IMR-90 (cell line): Measurements from ENCODE around the gene SCAF1. TPM values are rescaled to one million over a fixed set of nuclear protein-coding genes. Genes with fewer than 3 reads are reported as not detected.

Source experiments
- ATAC-seq: fragments of 200-7000 bp; cut with Tn5 transposase; 2 replicates; pipeline ENCODE4 v1.9.1; 2020; ENCODE audit warnings: low read depth, mild to moderate bottlenecking, moderate library complexity
- BruUV-seq: library from RNA; stranded (reverse); fragments of 400-500 nt; replicated peaks from 2 replicates; lab custom pipeline; 2021; lab: Mats Ljungman, UMichigan
- CTCF ChIA-PET: fragments of 300-600 bp; formaldehyde crosslinking; extraction: SDS; loops from one replicate; lab custom pipeline; 2021; ENCODE audit warnings: antibody characterized with exemption; lab: Yijun Ruan, JAX
- POLR2A ChIA-PET: fragments of 300-600 bp; sonication (Branson Sonifier 250); formaldehyde crosslinking; loops from one replicate; lab custom pipeline; 2022; ENCODE audit warnings: antibody characterized with exemption; ENCODE audit not compliant: unreplicated experiment; lab: Charles Lee
- DNase-seq: peaks from one replicate; pipeline ENCODE4 v3.0.0; 2013
- H2AFZ ChIP-seq: replicated peaks from 2 replicates; pipeline ENCODE3; 2013; ENCODE audit warnings: low read length, mild to moderate bottlenecking; ENCODE audit not compliant: poor library complexity
- H2AK5ac ChIP-seq: 2 replicates; pipeline ENCODE4 v1.6.1; 2013; ENCODE audit warnings: low read depth, low read length, inconsistent platforms
- H2AK9ac ChIP-seq: replicated peaks from 2 replicates; pipeline ENCODE3; 2013; ENCODE audit warnings: mild to moderate bottlenecking, low read depth, low read length, moderate library complexity; ENCODE audit not compliant: poor library complexity
- H2BK120ac ChIP-seq: 2 replicates; pipeline ENCODE4 v1.6.1; 2013; ENCODE audit warnings: low read depth, low read length, inconsistent platforms
- H2BK15ac ChIP-seq: 3 replicates; pipeline ENCODE4 v1.6.1; 2013; ENCODE audit warnings: low read depth, low read length, inconsistent platforms
- H2BK20ac ChIP-seq: 2 replicates; pipeline ENCODE4 v1.6.1; 2013; ENCODE audit warnings: low read depth, mild to moderate bottlenecking, inconsistent platforms, low read length, moderate library complexity
- H2BK5ac ChIP-seq: 2 replicates; pipeline ENCODE4 v1.6.1; 2013; ENCODE audit warnings: mild to moderate bottlenecking, low read depth, low read length, inconsistent platforms; ENCODE audit not compliant: poor library complexity, severe bottlenecking
- H3K14ac ChIP-seq: replicated peaks from 2 replicates; pipeline ENCODE4 v1.6.1; 2013; ENCODE audit warnings: low read depth, low read length, inconsistent platforms
- H3K18ac ChIP-seq: 2 replicates; pipeline ENCODE4 v1.6.1; 2013; ENCODE audit warnings: low read depth, low read length, control low read depth
- H3K23ac ChIP-seq: 2 replicates; pipeline ENCODE4 v1.6.1; 2013; ENCODE audit warnings: low read depth, low read length, inconsistent platforms
- H3K27ac ChIP-seq: 2 replicates; pipeline ENCODE4 v1.5.1; 2013; ENCODE audit warnings: mild to moderate bottlenecking, control low read depth, low read length; ENCODE audit not compliant: insufficient read depth
- H3K27me3 ChIP-seq: 2 replicates; pipeline ENCODE4 v1.6.1; 2013; ENCODE audit warnings: low read length; ENCODE audit not compliant: control insufficient read depth, insufficient read depth
- H3K36me3 ChIP-seq: 2 replicates; pipeline ENCODE4 v1.6.1; 2013; ENCODE audit warnings: low read length, mixed read lengths; ENCODE audit not compliant: control insufficient read depth, insufficient read depth
- H3K4ac ChIP-seq: 2 replicates; pipeline ENCODE4 v1.6.1; 2013; ENCODE audit warnings: low read depth, low read length, inconsistent platforms
- H3K4me1 ChIP-seq: 2 replicates; pipeline ENCODE4 v1.6.1; 2013; ENCODE audit warnings: low read length, mixed read lengths; ENCODE audit not compliant: control insufficient read depth, insufficient read depth
- H3K4me2 ChIP-seq: 2 replicates; pipeline ENCODE4 v1.6.1; 2013; ENCODE audit warnings: low read depth, mild to moderate bottlenecking, control low read depth, low read length, moderate library complexity
- H3K4me3 ChIP-seq: 2 replicates; pipeline ENCODE4 v1.5.1; 2013; ENCODE audit warnings: low read depth, mild to moderate bottlenecking, control low read depth, low read length, moderate library complexity; ENCODE audit not compliant: insufficient read depth
- H3K56ac ChIP-seq: 2 replicates; pipeline ENCODE4 v1.6.1; 2013; ENCODE audit warnings: low read length, inconsistent platforms; ENCODE audit not compliant: insufficient read depth; ENCODE audit errors: extremely low read depth
- H3K79me1 ChIP-seq, 2 experiments: 2 replicates each; pipeline ENCODE4 v1.6.1; 2013; ENCODE audit warnings: low read length in 2 of 2, inconsistent platforms in 1 of 2, low read depth in 1 of 2
- H3K9ac ChIP-seq: 2 replicates; pipeline ENCODE4 v1.6.1; 2013; ENCODE audit warnings: low read depth, low read length, control low read depth
- H3K9me1 ChIP-seq: 2 replicates; pipeline ENCODE4 v1.6.1; 2013; ENCODE audit warnings: low read length, inconsistent platforms; ENCODE audit not compliant: insufficient read depth
- H3K9me3 ChIP-seq: 2 replicates; pipeline ENCODE4 v1.6.1; 2013; ENCODE audit warnings: low read length; ENCODE audit not compliant: control insufficient read depth, insufficient read depth
- H4K20me1 ChIP-seq: 2 replicates; pipeline ENCODE4 v1.6.1; 2013; ENCODE audit warnings: low read length, inconsistent platforms; ENCODE audit not compliant: insufficient read depth
- H4K5ac ChIP-seq: 2 replicates; pipeline ENCODE4 v1.6.1; 2013; ENCODE audit warnings: mild to moderate bottlenecking, low read depth, low read length, control low read depth
- H4K8ac ChIP-seq, 2 experiments: 2 replicates each; pipeline ENCODE4 v1.6.1; 2013; ENCODE audit warnings: low read depth in 2 of 2, low read length in 2 of 2, control low read depth in 1 of 2, inconsistent platforms in 1 of 2
- H4K91ac ChIP-seq: 2 replicates; pipeline ENCODE4 v1.6.1; 2013; ENCODE audit warnings: low read depth, low read length, inconsistent platforms; ENCODE audit not compliant: insufficient read depth
- BHLHE40 ChIP-seq: fragments of 150-350 bp; IDR thresholded peaks from 2 replicates; pipeline ENCODE4 v1.6.1; 2016; ENCODE audit warnings: mild to moderate bottlenecking, low read depth, low read length
- ELK1 ChIP-seq: fragments of 150-350 bp; IDR thresholded peaks from 2 replicates; pipeline ENCODE4 v1.6.1; 2016; ENCODE audit warnings: low read depth, mild to moderate bottlenecking, low read length, moderate library complexity, borderline replicate concordance
- FOS ChIP-seq: fragments of 150-350 bp; IDR thresholded peaks from 2 replicates; pipeline ENCODE4 v1.6.1; 2016; ENCODE audit warnings: low read depth, low read length
- MAZ ChIP-seq: IDR thresholded peaks from 2 replicates; pipeline ENCODE4 v1.6.1; 2012; ENCODE audit warnings: low read depth, mild to moderate bottlenecking, low read length, improper control_type of control experiment, moderate library complexity, borderline replicate concordance
- NFE2L2 ChIP-seq: fragments of 150-350 bp; IDR thresholded peaks from 2 replicates; pipeline ENCODE4 v1.6.1; 2016; ENCODE audit warnings: low read depth, mild to moderate bottlenecking, low read length
- POLR2A ChIP-seq: IDR thresholded peaks from 2 replicates; pipeline ENCODE4 v1.6.1; 2012; ENCODE audit warnings: mild to moderate bottlenecking, low read depth, low read length
- SMC3 ChIP-seq: fragments of 150-350 bp; IDR thresholded peaks from 2 replicates; pipeline ENCODE4 v1.6.1; 2016; ENCODE audit warnings: low read depth, mild to moderate bottlenecking, antibody characterized with exemption, low read length, moderate library complexity
- WGBS, 2 experiments: methylation state at CpG; one replicate each; pipeline versions ENCODE4 v1.1.5 to v1.1.7; 2013; ENCODE audit warnings: missing lambda C conversion rate in 2 of 2; ENCODE audit not compliant: insufficient read length in 1 of 2; ENCODE audit errors: extremely low coverage in 2 of 2; 5-methylcytosine and 5-hydroxymethylcytosine counted together
- dilution Hi-C: fragments of 300-500 bp; cut with HindIII; formaldehyde crosslinking; loops from one replicate; pipeline ENCODE4 v1.14.3; 2018; ENCODE audit warnings: low sequenced_read_pairs; ENCODE audit not compliant: unreplicated experiment
- in situ Hi-C: fragments of 300-500 bp; cut with MboI; formaldehyde crosslinking; loops from 3 replicates; pipeline ENCODE4 v1.14.3; 2019; ENCODE audit warnings: low sequenced_read_pairs, inconsistent platforms, mixed read lengths
- intact Hi-C: fragments of 100-400 bp; cut with micrococcal nuclease; formaldehyde crosslinking; loops from 2 replicates; pipeline ENCODE4 v1.10.0; 2022
- polyA plus RNA-seq, 3 experiments: library from polyadenylated mRNA; depleted of rRNA; stranded (reverse); fragments of >200 nt; gene quantifications; 2 replicates each; pipeline ENCODE4 v1.2.3, GENCODE V29; 2012; ENCODE audit warnings: low replicate concordance in 1 of 3
- total RNA-seq: library from RNA; depleted of rRNA; stranded (reverse); fragments of >200 nt; gene quantifications from 2 replicates; pipeline ENCODE4 v1.2.3, GENCODE V29; 2012
- TF ChIP-seq, protein P1 (sequence below): fragments of 150-350 bp; IDR thresholded peaks from 2 replicates; pipeline ENCODE4 v1.6.1; 2017; ENCODE audit warnings: mild to moderate bottlenecking, antibody characterized with exemption, low read length, low read depth
- TF ChIP-seq, protein P2 (sequence below): conservative IDR thresholded peaks from 2 replicates; pipeline ENCODE4 v1.5.1; 2012; ENCODE audit warnings: mild to moderate bottlenecking, low read depth, low read length, improper control_type of control experiment

SCAF1 gene
- total and polyA plus RNA-seq, 2 of the 4 experiments (the other 2 are of a cell fraction): 2.2 to 14.8 TPM

DNA sequence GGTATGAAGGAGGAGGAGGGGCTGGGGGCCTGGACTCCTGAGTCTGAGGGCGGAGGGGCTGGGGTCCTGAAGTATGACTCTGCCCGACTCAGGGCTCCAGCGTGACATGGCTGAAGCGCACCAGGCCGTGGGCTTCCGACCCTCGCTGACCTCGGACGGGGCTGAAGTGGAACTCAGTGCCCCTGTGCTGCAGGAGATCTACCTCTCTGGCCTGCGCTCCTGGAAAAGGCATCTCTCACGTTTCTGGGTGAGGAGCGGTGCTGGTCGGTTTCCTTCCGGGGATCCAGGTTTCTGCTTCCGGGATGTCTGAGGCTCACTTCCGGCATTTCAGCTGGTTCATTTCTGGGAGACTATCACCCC lies 50.1 kb downstream of the SCAF1 start:
- peaks cover 6% of the 10 kb centered on the region; the same call in 1 of the 2 replicates for H3K9me1 ChIP-seq
- no peak overlapping the region for H3K56ac ChIP-seq
- no peak overlapping the region; the same call in 1 of the 2 replicates for H3K14ac ChIP-seq
- no peak for ATAC-seq
- no peak for DNase-seq
- peaks cover 11% of the 10 kb centered on the region for H4K20me1 ChIP-seq
- H3K23ac ChIP-seq: no peak overlapping the region
- H3K27ac ChIP-seq: no peak overlapping the region
- H3K9ac ChIP-seq: no peak overlapping the region
- peaks cover 9% of the 10 kb centered on the region for H3K4me1 ChIP-seq
- peak overlapping the region; percentile 53; the same call in 1 of the 2 replicates for H4K5ac ChIP-seq
- BruUV-seq: no TSS peak
- peak overlapping the region; percentile 82; the same call in 1 of the 2 replicates for H2AK5ac ChIP-seq
- peaks cover 6 to 36% of the 10 kb centered on the region in 2 experiments; a peak in 3 of 4 replicates for H3K79me1 ChIP-seq
- WGBS, 2 experiments: 68% methylated on average over 15 of the region's 16 CpGs; no CpG with 5 or more reads in 1 of the 2 experiments
- POLR2A ChIA-PET: no interaction called here
- H2BK15ac ChIP-seq: no peak overlapping the region
- peak overlapping the region; percentile 78 for H2AFZ ChIP-seq
- intact Hi-C loops (loop anchor here (5.0 kb wide), 1 partner anchor 110 kb away; no protein-coding TSS in a partner anchor), in situ Hi-C loops (no loop called here), dilution Hi-C loops (no loop called here)
- no peaks in the 10 kb centered on the region for H3K27me3 ChIP-seq
- no peak overlapping the region for H2BK120ac ChIP-seq
- CTCF ChIA-PET: no interaction called here
- peak overlapping the region; percentile 78 for H2AK9ac ChIP-seq
- TF ChIP-seq MAZ (no peak), ELK1 (no peak), POLR2A (no peak), FOS (no peak), NFE2L2 (no peak), SMC3 (no peak), BHLHE40 (no peak)
- TF ChIP-seq, protein P1, sequence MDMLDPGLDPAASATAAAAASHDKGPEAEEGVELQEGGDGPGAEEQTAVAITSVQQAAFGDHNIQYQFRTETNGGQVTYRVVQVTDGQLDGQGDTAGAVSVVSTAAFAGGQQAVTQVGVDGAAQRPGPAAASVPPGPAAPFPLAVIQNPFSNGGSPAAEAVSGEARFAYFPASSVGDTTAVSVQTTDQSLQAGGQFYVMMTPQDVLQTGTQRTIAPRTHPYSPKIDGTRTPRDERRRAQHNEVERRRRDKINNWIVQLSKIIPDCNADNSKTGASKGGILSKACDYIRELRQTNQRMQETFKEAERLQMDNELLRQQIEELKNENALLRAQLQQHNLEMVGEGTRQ: no peak
- TF ChIP-seq, protein P2, sequence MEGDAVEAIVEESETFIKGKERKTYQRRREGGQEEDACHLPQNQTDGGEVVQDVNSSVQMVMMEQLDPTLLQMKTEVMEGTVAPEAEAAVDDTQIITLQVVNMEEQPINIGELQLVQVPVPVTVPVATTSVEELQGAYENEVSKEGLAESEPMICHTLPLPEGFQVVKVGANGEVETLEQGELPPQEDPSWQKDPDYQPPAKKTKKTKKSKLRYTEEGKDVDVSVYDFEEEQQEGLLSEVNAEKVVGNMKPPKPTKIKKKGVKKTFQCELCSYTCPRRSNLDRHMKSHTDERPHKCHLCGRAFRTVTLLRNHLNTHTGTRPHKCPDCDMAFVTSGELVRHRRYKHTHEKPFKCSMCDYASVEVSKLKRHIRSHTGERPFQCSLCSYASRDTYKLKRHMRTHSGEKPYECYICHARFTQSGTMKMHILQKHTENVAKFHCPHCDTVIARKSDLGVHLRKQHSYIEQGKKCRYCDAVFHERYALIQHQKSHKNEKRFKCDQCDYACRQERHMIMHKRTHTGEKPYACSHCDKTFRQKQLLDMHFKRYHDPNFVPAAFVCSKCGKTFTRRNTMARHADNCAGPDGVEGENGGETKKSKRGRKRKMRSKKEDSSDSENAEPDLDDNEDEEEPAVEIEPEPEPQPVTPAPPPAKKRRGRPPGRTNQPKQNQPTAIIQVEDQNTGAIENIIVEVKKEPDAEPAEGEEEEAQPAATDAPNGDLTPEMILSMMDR: no peak
- no peak overlapping the region for H3K4me3 ChIP-seq
- H3K36me3 ChIP-seq: peaks cover 14% of the 10 kb centered on the region; the same call in 1 of the 2 replicates
- H4K8ac ChIP-seq: peak overlapping the region; percentile 74 to 98; a peak in 3 of 4 replicates
- H2BK5ac ChIP-seq: no peak overlapping the region
- H3K4me2 ChIP-seq: no peak overlapping the region; the same call in 1 of the 2 replicates
- peak overlapping the region; percentile 61; the same call in 1 of the 2 replicates for H3K4ac ChIP-seq
- no peaks in the 10 kb centered on the region for H3K9me3 ChIP-seq
- H3K18ac ChIP-seq: no peak overlapping the region
- no peak overlapping the region for H2BK20ac ChIP-seq
- peak overlapping the region; percentile 29; the same call in 1 of the 2 replicates for H4K91ac ChIP-seq
